Head of caudate nucleus (tissue), 42 donors: ENCODE measurements around the gene CDKN1C.

Source experiments
- DNase-seq, 42 donors: peaks; one replicate each; pipeline versions ENCODE4 v3.0.0 to v3.0.0-alpha.2; 2020 to 2021; ENCODE audit warnings: mixed read lengths in 7 of 42
- intact Hi-C: fragments of 100-400 bp; cut with DNase I; formaldehyde crosslinking; loops from one replicate; pipeline ENCODE4 v1.15.0; 2022

Gene CDKN1C

DNA sequence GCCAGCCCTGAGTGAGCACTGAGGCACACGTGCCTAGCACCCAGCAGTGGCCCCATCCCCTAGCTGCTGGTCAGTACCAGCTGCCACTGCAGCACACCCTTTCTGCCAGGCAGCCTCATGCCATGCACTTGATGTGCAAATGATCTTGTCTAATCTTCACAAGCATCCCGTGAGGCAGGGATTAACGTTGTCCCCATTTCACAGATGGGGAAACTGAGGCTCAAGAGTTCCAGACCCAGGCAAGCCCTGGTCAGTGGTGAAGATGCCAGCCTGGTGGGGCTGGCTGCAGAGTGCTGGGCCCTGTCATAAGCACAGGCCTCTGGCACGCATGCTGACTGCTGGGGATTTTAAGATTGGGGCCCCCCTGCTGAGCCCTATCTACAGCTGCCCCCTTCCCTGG, 8.4 kb upstream of the CDKN1C start:
- no peak for DNase-seq
- intact Hi-C loops, result loop anchor here (5.0 to 10.0 kb wide), 2 partner anchors 467 to 589 kb away; partner anchors contain the start of genes C11orf21 and TSPAN32

DNA sequence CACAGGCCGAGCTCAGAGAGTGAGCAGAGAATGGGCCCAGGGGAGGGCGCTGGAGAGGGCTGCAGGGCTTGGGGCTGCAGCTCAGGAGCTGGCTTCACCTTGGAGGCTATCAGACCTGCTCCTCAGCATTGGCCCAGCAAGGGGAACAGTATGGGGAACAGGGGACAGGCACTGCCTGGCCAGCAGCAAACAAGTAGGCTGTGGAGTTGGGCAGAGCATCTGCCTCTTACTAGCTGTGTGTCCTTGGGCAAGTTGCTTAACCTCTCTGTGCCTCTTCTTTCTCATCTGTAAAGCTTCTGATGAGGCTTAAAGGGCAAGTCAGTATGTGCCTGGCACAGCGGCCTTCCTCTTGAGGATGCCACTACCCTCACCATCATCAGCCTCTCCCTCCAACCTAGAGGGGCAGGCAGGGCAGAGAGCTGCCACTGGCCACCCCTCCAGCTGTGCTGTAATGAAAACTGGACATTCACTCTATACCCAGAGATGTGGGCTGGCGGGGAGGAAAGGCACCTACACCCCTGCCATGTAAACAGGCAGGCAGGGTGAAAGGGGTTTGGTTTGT, 7.5 kb upstream of the CDKN1C start:
- DNase-seq, result peak in 4 of 42 donors; percentile 5 to 31 (median 22)
- intact Hi-C loops, result loop anchor here (5.0 to 10.0 kb wide), 2 partner anchors 466 to 588 kb away; partner anchors contain the start of genes C11orf21 and TSPAN32

DNA sequence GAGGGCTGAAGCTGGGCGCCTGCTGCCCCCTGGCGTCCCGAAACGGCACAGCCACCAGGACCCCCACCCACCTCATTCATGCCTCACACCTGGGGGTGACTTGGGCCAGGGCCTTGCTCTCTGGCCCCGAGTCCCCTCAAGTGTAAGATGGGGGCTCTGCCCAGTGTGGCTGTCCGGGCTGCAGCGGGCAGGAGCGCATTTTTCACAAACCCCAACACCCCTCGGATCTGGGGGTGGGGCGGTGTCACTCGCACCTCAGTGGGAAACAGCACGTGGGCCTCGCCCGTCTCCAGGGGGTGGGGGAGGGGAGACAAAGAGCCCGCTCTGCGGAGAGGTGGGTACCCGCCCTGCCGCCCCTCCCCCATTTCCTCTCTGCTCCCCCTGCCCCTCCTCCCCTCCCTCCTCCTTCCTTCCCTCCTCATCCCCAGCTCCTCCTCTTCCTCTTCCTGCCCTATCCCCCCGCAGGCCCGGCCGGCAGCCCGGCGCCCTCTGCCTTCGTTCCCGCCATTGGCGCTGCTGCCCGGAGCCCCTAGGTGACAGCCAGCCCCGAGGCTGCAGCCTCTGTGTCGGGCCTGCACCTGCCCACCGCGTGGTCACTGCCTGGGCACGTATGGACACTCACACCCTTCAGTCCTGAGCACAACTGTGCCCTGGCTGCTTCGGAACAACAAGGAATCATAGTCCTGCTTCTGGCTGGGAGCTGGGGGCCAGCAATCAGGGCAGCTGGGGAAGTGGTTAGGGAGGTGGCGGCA, 6.8 kb upstream of the CDKN1C start:
- intact Hi-C loops, result loop anchor here (5.0 to 10.0 kb wide), 2 partner anchors 465 to 588 kb away; partner anchors contain the start of genes C11orf21 and TSPAN32
- peak in 35 of 42 donors; percentile 16 to 77 (median 58) for DNase-seq

DNA sequence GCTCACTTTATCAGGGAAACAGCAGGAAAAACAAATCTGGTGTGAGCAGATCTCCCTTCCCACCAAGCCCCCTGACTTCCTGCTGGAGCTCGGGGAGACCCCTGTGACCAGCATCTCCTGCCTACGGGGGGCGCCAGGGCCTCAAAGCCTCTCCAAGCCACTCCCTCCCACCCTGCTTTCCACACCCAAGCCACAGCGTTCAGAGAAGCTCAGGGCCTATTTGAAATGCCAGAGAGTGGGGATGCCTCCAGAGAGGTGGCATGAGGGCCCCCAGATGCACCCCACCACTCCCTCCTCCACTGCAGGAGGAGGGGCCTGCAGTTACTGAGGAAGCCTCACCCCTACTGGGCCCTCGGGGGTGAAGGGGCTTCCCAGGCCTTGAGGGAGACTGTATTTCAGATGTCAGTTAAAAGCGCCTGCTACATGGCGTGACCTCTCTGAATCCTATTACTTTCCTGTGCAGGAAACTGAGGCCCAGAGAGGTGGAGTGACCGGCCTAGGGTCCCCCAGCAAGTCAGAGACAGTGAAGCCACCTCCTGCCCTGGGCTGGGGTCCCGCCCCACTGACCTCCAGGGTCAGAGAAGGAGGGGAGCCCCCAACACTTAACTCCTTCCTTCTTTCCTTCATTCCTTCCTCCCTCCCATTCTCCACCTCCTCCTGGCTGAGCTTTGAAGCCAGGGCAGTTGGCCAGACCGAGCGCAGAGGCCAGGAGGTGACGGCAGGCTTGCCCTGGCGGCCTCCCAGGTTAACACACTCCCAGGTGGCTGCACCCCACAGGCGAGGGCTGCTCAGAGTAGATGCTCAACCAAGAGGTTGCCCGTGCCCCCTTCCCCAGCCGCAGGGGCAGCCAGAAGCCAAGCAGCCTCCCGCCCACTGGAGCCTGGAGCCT, 6.0 kb upstream of the CDKN1C start:
- DNase-seq, result peak in 5 of 42 donors; percentile 34 to 68 (median 55)
- intact Hi-C loops, result loop anchor here (5.0 to 10.0 kb wide), 2 partner anchors 464 to 587 kb away; partner anchors contain the start of genes C11orf21 and TSPAN32

DNA sequence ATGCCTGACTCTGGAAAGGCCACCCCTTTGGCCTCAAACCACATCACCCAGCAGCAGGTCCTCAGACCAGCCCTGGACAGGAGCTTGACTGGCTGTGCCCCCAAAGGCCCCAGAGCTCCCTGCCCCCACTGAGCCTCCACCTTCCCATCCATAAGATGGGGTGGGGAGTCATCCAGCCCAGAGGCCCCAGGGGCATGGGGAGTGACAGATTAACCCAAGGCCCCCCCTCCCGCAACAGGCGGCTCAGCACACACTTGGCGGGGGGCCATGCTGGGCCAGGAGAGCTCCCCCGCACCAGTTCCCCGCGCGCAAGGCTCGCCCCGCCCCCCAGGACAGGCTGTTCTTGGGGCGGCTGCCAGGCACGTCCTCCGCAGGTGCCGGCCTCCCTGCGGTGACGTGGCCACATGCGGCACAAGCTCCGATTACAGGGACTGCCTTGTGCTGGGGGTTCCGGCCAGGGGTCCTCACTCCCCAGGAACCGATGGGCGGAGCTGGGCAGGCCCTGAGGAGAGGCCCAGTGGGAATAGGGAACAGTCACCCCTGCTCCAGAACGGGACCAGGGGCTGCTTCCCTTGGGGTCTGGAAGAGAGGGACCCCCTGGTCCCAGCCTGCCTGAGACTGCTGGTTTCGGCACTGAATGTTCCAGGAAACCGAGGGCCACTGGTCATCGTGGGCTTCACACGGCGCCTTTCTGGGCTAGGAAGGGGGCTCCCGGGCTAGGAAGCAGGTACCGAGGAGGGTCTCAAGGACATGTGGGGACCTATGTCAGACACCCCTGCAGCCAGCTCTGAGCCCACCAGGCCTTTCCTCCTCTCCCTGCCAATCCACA, 5.1 kb upstream of the CDKN1C start:
- intact Hi-C loops, result loop anchor here (5.0 to 10.0 kb wide), 2 partner anchors 463 to 586 kb away; partner anchors contain the start of genes C11orf21 and TSPAN32
- no peak for DNase-seq

DNA sequence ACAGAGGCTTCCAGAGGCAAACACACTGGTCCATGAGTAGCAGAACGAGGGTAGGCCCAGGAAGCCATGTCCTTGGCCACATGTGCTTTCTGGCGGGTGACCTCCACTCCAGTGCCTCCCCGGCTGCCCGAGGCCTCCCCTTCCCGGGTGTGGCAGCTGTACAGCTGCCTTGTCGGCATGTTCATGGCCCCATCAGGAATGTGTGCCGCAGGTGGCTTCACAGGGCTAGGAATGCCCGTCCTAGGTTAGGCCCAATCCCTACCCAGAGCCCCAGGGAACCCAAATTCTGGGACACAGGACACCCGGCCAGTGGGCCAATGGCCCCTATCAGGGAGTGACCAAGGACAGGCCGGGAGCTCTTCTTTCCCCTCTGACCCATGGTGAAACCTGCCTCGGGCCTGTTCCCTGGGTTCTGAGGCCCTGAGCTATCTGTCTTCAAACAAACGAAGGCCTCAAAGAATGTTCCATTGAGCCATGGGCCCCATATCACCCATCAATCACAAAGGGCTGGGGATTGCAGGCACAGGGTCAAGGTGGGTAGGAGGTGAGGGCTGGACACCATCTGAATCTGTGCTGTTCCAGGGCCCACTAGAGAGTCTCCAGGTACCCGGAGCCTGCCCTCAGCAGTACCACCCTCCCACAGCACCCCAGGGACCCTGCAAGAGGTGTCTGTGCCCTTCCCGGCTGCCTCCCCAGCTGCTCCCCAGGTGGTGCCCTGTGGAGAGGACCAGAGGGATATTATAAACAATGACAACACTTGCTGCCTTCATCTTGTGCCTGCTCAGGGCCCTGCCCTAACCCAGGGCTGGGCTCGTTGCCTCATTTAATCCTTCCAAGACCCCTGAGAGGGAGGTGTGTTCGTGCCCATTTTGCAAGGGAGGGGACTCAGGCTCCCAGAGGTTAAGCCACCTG, 4.0 kb upstream of the CDKN1C start:
- DNase-seq, result no peak
- intact Hi-C loops, result loop anchor here (5.0 to 10.0 kb wide), 3 partner anchors 185 to 585 kb away; partner anchors contain the start of genes C11orf21 and TSPAN32

DNA sequence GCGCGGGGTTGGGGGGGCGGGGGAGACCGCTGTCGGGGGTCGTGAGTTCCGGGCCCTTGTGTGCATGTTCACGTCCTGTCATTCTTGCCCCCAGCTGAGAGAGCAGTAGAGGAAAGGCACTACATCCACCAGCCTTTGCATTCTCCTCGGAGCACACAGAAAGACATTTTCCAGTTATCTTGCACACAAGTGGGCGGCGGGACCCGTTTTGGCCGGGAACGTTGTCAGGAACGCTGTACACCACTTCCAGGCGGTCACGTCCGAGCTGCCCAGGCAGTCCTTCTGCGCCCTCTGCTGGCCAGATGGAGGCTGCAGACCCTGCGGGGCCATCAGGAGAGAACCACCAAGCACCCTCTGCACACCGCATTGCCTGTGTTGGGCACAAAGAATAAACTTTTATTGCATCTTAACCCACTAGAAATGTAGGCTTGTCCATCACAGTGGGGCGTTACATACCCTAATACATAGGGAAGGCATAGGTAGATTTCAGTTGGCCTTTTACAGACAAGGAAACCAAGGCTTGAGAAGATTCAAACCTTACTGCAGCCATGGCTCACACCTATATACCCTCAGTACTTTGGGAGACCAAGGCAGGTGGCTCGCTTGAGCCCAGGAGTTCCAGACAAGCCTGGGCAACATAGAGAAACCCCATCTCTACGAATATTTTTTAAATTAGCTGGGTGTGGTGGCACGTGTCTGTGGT, 2.8 kb upstream of the CDKN1C start:
- intact Hi-C loops, result loop anchor here (1.0 to 10.0 kb wide), 2 partner anchors 184 to 355 kb away; no protein-coding TSS in a partner anchor
- DNase-seq, result peak; percentile 75 to 98 (median 94)

DNA sequence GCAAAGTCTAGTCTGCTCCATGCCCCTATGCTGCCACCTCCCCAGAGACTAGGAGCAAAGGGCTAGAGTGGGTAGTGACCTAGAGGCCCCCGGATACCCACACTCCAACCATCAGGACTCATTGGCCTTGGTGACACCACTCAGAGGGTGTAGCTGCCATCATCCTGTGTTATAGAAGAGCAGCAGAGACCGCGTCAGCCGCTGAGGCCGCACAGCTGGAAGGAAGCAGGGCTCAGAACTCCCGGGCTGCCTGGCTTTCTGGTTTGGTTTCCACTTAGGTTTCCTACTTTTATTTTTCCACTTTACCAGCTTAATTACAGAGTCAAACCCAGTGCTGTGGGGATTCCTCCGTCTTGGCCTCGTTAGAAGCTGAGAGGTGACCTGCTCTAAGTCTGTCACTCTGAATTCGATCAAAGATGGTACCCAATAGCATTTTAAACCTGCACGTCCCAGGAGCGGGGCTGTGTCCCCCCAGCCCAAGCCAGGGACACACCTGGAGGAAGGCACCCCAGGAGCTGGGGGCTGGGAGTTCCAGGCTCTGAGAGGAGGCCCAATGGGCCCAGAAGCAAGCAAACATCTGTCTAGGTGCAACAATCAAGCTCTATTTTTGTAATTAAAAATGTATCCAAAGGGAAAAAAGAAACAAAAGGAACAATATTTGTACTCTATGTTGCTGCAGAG, 2.1 kb upstream of the CDKN1C start:
- intact Hi-C loops, result loop anchor here (1.0 to 10.0 kb wide), 2 partner anchors 183 to 354 kb away; no protein-coding TSS in a partner anchor
- DNase-seq, result peak in 2 of 42 donors; percentile 45 to 63

DNA sequence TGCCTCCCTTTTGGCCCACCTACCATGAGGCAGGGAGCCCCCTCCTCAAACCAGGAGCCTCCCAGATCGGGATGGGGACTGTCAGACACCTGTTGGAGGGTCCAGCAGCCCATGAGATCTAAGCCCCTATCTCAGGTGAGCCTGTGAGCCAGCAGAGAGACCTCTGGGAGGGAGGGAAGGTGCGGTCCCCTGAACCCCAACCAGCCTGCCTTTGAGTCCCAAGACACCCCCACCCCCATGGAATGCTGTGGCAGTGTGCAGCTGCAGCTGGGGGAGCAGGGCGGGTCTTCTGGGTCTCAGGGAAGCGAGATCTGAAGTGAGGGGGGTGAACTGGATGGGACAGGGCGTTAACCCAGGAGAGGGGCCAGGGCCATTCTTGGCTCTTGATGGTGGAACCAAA, 1.4 kb upstream of the CDKN1C start:
- no peak for DNase-seq
- intact Hi-C loops, result loop anchor here (10.0 kb wide), 1 partner anchor 182 kb away; no protein-coding TSS in a partner anchor

DNA sequence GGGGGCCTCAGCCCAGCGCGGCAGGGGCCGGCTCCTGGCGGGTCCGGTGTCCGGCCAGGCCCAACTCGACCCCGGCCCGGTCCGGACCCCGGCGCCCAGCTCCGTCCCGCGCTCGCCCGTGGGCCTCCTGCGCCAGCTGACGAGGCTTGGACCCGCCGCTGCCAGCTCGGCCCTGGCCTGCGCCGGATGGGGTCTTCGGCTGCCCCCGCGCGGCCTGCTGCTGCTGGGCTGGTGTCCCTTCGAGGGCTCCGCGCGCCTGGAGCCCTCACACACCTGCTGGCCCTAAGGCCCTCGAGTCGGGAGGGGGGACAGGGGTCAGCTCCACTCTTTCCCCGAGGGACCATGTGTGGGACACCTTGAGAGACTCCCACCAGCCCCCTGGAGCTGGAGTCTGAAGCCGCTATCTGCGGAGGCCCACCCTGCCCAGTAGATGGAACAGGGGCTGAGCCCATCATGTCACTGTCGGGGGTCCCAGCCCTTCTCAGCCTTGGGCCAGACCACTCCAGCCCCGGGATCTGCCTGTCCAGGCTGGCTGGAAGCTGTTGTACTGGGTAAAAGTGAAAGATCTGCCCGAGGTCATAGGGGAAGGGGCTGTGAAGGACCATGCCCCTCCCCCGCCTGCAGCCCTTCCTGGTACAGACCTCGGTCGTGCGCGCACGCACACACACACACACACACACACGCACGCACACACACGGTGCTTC, 768 bp upstream of the CDKN1C start:
- intact Hi-C loops, result loop anchor here (10.0 kb wide), 1 partner anchor 182 kb away; no protein-coding TSS in a partner anchor
- peak in 33 of 42 donors; percentile 27 to 82 (median 57) for DNase-seq

DNA sequence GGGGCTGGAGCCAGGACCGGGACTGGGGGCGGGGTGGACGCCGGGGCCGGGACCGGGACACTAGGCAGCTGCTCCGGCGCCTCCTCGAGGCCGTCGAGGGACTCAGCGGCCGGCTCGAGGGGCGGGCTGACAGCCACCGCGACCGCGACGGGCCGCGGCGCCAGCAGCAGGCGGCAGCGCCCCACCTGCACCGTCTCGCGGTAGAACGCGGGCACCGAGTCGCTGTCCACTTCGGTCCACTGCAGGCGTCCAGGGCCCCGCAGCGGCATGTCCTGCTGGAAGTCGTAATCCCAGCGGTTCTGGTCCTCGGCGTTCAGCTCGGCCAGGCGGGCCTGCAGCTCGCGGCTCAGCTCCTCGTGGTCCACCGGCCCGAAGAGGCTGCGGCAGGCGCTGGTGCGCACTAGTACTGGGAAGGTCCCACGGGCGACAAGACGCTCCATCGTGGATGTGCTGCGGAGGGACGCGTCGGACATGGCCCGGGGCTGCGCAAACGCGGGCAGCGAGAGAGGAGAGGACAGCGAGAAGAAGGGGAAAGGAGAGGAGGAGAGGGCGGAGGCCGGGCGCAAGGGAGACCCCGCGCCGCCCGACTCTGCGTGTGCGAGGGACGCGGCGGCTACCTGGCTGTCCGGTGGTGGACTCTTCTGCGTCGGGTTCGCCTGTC, 428 bp downstream of the CDKN1C start:
- DNase-seq, result peak in 38 of 42 donors; percentile 26 to 88 (median 76)
- intact Hi-C loops, result loop anchor here (10.0 kb wide), 1 partner anchor 180 kb away; no protein-coding TSS in a partner anchor

DNA sequence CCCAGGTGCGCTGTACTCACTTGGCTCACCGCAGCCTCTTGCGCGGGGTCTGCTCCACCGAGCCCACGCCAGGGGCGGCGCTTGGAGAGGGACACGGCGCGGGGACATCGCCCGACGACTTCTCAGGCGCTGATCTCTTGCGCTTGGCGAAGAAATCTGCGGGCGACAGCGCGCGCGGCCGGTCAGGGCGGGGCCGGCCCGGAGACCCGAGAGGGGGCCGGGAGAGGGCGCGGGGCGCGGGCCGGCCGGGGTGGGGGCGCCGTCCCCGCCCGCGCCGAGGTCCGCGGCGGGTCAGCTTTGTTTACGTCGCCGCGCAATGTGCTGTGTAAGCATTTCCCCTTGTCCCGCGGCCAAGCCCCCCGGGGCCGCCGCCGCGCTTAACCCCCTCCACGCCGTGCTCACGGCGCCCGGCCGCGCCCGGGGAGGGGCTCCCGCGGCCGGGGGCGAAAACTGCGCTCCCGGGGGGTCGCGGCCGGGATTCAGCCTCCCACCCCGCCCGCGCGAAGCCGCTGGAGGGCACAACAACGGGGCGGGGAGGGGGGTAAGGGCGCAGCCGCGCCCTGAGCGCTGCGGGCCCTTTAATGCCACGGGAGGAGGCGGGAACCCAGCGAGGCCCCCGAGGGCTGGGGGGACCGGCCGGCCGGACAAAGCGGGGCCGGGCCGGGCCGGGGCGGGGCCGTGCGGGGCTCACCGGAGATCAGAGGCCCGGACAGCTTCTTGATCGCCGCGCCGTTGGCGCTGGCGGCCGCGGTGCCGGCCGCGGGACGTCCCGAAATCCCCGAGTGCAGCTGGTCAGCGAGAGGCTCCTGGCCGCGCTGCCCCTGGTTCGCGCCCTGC, 1.4 kb downstream of the CDKN1C start:
- intact Hi-C loops, result loop anchor here (10.0 kb wide), 1 partner anchor 179 kb away; no protein-coding TSS in a partner anchor

DNA sequence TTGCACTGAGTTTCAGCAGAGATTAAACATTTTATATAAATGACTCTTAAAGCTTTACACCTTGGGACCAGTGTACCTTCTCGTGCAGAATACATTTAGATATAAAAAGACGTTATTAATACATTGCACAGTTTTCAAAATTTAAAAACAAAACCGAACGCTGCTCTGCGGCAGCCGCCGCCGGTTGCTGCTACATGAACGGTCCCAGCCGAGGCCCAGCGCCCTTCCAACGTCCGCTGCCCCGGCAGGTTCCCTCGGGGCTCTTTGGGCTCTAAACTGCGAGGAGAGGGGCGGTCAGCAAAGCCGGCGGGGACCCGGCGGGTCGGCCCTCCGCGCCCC, 2.0 kb downstream of the CDKN1C start:
- DNase-seq, result peak in 1 of 42 donors; percentile 54
- intact Hi-C loops, result loop anchor here (10.0 kb wide), 1 partner anchor 179 kb away; no protein-coding TSS in a partner anchor

More for the DNA sequence above, 1.4 kb downstream of the CDKN1C start:
- DNase-seq, result peak in 30 of 42 donors; percentile 19 to 80 (median 60)
